Cardiac muscle cell (in vitro differentiated cells and primary cell): ENCODE data around the gene ARNT2. TPM values are rescaled to one million over a fixed set of nuclear protein-coding genes. Genes with fewer than 3 reads are reported as not detected.

ENCODE experiments used
- DNase-seq, 2 donors: peaks; one replicate each; pipeline versions ENCODE4 v3.0.0 to v3.0.0-alpha.2; 2010 to 2017; ENCODE audit warnings: low read depth in 1 of 2, low spot score in 1 of 2
- H3K27ac ChIP-seq: fragments of 200-600 bp; sonication (generic); 2 replicates; pipeline ENCODE4 v1.5.1; 2016
- H3K27me3 ChIP-seq: fragments of 200-600 bp; sonication (generic); 2 replicates; pipeline ENCODE4 v1.6.0; 2016; ENCODE audit warnings: control low read depth
- H3K36me3 ChIP-seq: fragments of 200-600 bp; sonication (generic); 2 replicates; pipeline ENCODE4 v1.5.1; 2016; ENCODE audit warnings: control low read depth
- H3K4me1 ChIP-seq: fragments of 200-600 bp; sonication (generic); 2 replicates; pipeline ENCODE4 v1.8.1; 2017; ENCODE audit warnings: low read depth, mild to moderate bottlenecking, mixed run types
- H3K4me3 ChIP-seq: fragments of 200-600 bp; sonication (generic); 2 replicates; pipeline ENCODE4 v1.5.1; 2016; ENCODE audit warnings: mild to moderate bottlenecking
- H3K9me3 ChIP-seq: fragments of 200-600 bp; sonication (generic); 2 replicates; pipeline ENCODE4 v1.5.1; 2017; ENCODE audit warnings: low read depth, mild to moderate bottlenecking, control low read depth
- polyA plus RNA-seq: library from polyadenylated mRNA; unstranded; fragments of >200 nt; fragmentation: Nextera tagmentation; extraction: Ambion mirVana; gene quantifications from 2 replicates; pipeline ENCODE4 v1.2.1, GENCODE V29; 2016
- total RNA-seq: library from RNA; depleted of rRNA; stranded (reverse); fragments of >200 nt; gene quantifications from 2 replicates; pipeline ENCODE4 v1.2.3, GENCODE V29; 2016
- TF ChIP-seq, protein P1 (sequence below): IDR thresholded peaks from 2 replicates; pipeline ENCODE4 v1.5.1; 2012; ENCODE audit warnings: low read depth, mild to moderate bottlenecking, low read length

The ARNT2 gene
- total and polyA plus RNA-seq, 2 experiments from 2014 or later, result 3.8 to 4.4 TPM

DNA sequence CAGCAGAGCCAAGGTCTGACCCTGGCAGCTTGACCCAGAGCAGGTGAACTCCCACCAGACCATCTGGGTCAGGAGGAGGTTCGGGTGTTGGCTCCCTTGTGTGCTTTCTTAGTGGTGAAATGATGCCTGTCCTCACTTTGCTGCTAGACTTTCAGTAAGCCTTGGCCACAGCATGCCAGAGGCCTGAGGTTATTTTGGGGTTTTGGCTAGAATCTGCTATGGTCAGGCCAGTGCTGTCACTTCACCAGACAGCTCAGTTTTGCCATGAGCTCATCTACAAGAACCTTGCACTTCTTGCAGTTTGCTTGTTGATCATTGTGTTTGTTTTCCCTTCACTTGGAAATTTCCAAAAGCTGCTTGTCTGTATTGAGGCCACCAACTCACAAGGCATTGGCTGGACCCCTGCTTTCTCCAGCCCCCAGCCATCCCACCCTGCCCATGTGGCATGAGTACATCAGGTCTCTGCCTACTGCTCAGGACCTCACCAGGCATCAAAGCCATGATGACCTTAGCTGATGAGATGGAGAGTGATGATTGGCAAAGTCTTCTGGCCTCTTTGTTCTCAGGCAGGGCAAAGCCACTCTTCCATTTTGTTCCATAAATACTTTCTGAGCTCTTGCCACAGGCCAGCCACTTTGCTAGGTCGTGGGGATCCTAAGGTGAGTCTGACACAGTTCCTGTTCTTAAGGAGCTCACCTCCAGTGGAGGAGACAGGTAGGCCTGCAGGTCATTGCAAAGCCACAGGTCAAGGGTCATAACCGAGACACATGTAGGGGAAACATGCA lies 122.6 kb downstream of the ARNT2 start:
- no peaks in the 10 kb centered on the region for H3K36me3 ChIP-seq
- TF ChIP-seq, protein P1, sequence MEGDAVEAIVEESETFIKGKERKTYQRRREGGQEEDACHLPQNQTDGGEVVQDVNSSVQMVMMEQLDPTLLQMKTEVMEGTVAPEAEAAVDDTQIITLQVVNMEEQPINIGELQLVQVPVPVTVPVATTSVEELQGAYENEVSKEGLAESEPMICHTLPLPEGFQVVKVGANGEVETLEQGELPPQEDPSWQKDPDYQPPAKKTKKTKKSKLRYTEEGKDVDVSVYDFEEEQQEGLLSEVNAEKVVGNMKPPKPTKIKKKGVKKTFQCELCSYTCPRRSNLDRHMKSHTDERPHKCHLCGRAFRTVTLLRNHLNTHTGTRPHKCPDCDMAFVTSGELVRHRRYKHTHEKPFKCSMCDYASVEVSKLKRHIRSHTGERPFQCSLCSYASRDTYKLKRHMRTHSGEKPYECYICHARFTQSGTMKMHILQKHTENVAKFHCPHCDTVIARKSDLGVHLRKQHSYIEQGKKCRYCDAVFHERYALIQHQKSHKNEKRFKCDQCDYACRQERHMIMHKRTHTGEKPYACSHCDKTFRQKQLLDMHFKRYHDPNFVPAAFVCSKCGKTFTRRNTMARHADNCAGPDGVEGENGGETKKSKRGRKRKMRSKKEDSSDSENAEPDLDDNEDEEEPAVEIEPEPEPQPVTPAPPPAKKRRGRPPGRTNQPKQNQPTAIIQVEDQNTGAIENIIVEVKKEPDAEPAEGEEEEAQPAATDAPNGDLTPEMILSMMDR, result no peak
- H3K9me3 ChIP-seq, result no peaks in the 10 kb centered on the region
- peak in 1 of 2 donors; percentile 76 for DNase-seq
- no peak overlapping the region for H3K4me3 ChIP-seq
- H3K27ac ChIP-seq, result no peak overlapping the region
- H3K27me3 ChIP-seq, result no peaks in the 10 kb centered on the region
- no peaks in the 10 kb centered on the region for H3K4me1 ChIP-seq

DNA sequence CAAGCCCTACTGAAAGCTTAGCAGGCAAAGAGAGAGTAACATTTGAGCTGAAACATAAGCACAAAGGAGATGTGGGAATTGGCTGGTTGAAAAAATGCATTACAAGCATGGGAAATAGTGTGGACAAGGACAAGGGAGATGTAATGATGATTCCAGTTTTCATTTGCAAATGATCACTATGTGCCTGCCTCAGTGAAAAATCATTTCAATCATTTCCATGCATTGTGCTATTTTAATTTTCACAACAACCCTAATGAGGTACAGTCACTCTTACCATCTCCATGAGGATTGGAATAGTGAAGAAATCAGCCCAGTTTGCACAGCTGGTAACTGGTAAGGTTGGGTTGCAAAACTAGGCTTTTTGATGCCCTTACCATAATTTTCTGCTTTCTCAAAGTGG lies 123.2 kb downstream of the ARNT2 start:
- Histone ChIP-seq H3K36me3 (no peaks in the 10 kb centered on the region), H3K4me1 (no peaks in the 10 kb centered on the region), H3K4me3 (no peak overlapping the region), H3K9me3 (no peaks in the 10 kb centered on the region), H3K27me3 (no peaks in the 10 kb centered on the region), H3K27ac (no peak overlapping the region)
- TF ChIP-seq, protein P1, result no peak
- DNase-seq, result no peak

DNA sequence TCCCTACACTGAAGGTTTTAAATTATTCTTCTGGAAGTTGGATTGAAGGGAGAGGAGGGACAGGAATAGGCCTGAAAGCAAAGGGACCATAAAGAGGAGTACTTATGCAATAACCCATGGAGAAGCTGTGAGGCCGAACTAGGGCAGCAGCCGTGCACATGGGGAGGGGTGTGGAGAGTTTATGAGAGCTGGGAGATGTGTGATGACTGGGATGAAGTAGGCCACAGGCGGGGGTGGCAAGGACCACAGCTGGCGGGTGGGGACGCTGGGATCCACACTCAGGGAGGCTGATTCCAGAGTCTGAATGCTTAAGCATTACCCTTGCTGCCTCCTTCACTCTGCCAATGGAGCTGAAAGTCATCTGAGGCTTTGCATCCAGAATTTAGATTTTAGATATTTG lies 123.8 kb downstream of the ARNT2 start:
- Histone ChIP-seq H3K4me3 (no peak overlapping the region), H3K27ac (no peak overlapping the region), H3K9me3 (no peaks in the 10 kb centered on the region), H3K4me1 (no peaks in the 10 kb centered on the region), H3K27me3 (no peaks in the 10 kb centered on the region), H3K36me3 (no peaks in the 10 kb centered on the region)
- no peak for DNase-seq
- TF ChIP-seq, protein P1, result no peak

DNA sequence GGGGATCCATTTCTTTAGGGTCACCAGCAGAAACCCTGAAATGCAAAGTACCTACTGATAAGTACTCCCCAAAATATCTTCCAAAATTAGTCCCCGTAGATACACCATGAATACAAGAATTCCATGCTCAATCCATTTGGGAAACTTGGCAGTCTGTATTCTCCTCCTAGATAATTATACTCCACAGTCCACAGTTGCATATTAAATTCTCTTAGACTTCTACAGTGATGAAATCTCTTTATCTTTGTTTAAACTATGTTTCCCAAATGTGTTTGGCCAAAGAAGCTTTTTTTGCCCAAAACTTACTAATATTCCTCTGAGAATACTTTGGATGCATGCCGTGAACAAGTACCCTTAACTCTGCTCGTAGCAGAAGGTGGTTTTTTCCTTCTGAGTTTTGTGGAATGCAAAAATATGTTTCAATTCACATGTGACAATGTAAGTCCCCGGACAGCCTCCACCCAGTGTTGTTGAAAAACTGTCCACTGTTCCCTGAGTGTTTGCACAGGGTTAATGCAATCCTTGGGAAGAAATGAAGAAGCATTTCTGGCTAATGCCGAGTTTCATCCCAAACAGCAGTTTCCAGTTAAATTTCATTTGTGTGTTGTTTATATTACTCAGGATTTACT lies 126.7 kb downstream of the ARNT2 start:
- TF ChIP-seq, protein P1, result no peak
- no peak overlapping the region for H3K27ac ChIP-seq
- no peak overlapping the region for H3K4me3 ChIP-seq
- no peaks in the 10 kb centered on the region for H3K27me3 ChIP-seq
- H3K4me1 ChIP-seq, result no peaks in the 10 kb centered on the region
- peak in 1 of 2 donors; percentile 84 for DNase-seq
- H3K9me3 ChIP-seq, result no peaks in the 10 kb centered on the region
- H3K36me3 ChIP-seq, result no peaks in the 10 kb centered on the region

DNA sequence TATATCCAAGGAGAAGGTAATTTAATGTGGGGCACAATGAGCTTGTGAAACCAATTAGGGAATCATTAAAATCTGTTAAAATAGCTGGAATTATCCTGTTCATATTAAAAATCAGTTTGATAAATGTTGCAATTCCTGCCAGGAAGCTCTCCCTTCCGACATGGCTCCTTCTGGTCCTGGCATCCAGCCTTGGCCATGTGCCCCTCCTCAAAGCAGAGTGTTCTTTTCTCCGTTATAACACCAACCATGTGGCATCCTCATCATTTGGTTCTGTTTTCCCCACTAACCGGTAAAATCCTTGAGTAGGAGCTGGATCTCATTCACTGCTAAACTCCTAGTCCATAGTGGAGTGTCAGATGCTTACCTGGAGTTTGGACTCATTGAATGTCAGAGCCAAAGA lies 127.2 kb downstream of the ARNT2 start:
- Histone ChIP-seq H3K27ac (no peak overlapping the region), H3K36me3 (no peaks in the 10 kb centered on the region), H3K9me3 (no peaks in the 10 kb centered on the region), H3K4me3 (no peak overlapping the region), H3K27me3 (no peaks in the 10 kb centered on the region), H3K4me1 (no peaks in the 10 kb centered on the region)
- DNase-seq, result peak in 1 of 2 donors; percentile 65
- TF ChIP-seq, protein P1, result no peak
